Omental fat pad (tissue), 4 donors: ENCODE results near the gene LPIN3. TPM values are rescaled to one million over a fixed set of nuclear protein-coding genes. Genes with fewer than 3 reads are reported as not detected.
A peak's percentile ranks its signal among the peaks of the same experiment; 100 is the strongest.

Experiments used
- ATAC-seq: fragments of 150-250 bp; one replicate; pipeline ENCODE4 v1.9.1; 2016; ENCODE audit warnings: mild to moderate bottlenecking, moderate library complexity; ENCODE audit not compliant: low FRiP score
- DNase-seq: peaks from one replicate; pipeline ENCODE4 v3.0.0-alpha.2; 2019; ENCODE audit warnings: low spot score
- total RNA-seq, 4 donors: library from RNA; depleted of rRNA; stranded (reverse); fragments of >200 nt; gene quantifications; one replicate each; pipeline ENCODE4 v1.1.0, GENCODE V29; 2016
- TF ChIP-seq, protein P1 (sequence below), 3 donors: fragments of 450-650 bp; IDR thresholded peaks; one replicate each; pipeline ENCODE4 v1.5.1; 2016 to 2017; ENCODE audit warnings: antibody characterized with exemption in 3 of 3, mild to moderate bottlenecking in 3 of 3, moderate library complexity in 2 of 3

The LPIN3 gene
- total RNA-seq, 4 donors from 2014 or later = 17.2 to 51.2 (median 34.2) TPM

DNA sequence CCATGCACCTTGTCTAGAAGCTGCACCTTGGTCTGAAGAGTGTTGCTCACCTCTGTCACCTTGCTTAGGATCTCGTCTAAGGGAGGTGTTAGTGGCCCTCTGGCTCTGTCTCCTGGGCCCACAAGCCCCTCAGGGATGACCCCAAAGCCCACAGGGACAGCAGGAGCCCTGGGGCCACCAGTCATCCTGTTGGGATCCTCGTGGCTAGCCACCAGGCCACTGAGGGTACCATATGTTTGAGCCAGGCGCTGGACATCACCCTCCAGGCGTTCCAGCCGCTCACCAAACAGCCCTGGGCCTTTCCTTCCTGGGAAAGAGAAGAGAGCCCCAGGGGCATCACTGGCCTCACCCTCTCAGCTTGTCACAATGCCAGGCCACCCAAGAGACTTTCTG lies 22.1 kb downstream of the LPIN3 start:
- no peak for ATAC-seq
- no peak for DNase-seq
- TF ChIP-seq, protein P1, sequence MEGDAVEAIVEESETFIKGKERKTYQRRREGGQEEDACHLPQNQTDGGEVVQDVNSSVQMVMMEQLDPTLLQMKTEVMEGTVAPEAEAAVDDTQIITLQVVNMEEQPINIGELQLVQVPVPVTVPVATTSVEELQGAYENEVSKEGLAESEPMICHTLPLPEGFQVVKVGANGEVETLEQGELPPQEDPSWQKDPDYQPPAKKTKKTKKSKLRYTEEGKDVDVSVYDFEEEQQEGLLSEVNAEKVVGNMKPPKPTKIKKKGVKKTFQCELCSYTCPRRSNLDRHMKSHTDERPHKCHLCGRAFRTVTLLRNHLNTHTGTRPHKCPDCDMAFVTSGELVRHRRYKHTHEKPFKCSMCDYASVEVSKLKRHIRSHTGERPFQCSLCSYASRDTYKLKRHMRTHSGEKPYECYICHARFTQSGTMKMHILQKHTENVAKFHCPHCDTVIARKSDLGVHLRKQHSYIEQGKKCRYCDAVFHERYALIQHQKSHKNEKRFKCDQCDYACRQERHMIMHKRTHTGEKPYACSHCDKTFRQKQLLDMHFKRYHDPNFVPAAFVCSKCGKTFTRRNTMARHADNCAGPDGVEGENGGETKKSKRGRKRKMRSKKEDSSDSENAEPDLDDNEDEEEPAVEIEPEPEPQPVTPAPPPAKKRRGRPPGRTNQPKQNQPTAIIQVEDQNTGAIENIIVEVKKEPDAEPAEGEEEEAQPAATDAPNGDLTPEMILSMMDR (IDR thresholded peaks at IDR 0.05) = no peak

DNA sequence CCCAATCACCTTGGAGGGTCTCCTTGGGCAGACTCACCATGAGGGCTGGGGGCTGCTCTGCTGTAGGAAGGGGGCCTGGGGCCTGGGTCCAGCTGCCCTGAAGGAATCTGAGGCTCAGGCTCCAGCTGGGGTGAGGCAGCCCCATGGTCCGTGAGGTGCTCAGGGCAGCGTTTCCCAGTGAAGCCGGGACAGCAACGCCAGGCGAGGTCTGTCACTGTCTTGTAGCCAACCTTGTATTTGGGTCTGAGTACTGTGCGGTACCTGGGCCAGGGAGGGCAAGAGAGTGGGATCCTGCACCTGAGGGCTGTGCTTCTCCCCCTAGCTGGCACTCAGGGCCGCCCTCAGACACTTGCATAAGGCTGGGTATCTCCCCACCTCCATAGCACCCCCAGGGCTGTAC lies 23.0 kb downstream of the LPIN3 start:
- DNase-seq (no peak), ATAC-seq (no peak)
- TF ChIP-seq, protein P1 (IDR thresholded peaks at IDR 0.05) = no peak

DNA sequence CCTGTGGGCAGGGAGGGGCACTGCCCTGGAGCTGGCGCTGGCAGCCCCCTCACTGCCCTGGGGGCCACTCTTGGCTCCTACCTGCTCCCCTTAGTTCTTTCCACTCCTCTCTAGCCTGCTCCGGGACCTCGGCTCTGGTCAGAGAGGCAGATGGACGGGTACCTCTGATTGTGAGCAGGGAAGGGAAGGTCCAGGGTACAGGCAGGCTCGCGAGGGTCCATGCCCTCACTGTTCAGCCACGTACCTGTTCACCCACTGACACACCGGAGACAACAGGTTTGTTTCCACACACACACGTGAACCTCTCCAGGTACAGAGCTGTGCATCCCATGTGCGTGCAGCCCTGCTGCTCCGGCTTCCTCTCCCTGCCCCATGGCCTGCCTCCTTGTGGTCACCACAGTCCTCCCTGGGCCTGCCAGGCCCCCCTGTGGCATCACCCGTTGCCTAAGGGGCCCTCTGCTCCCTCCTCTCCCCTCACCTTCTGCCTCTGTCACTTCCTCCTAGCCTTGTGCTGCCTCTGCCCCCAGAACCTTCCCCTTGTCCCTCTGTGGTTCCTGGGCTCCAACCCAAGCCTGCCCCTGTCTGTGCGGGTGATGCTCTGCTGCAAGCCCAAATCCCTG lies 23.7 kb downstream of the LPIN3 start:
- TF ChIP-seq, protein P1 (IDR thresholded peaks at IDR 0.05) = no peak
- ATAC-seq = no peak
- DNase-seq = no peak

DNA sequence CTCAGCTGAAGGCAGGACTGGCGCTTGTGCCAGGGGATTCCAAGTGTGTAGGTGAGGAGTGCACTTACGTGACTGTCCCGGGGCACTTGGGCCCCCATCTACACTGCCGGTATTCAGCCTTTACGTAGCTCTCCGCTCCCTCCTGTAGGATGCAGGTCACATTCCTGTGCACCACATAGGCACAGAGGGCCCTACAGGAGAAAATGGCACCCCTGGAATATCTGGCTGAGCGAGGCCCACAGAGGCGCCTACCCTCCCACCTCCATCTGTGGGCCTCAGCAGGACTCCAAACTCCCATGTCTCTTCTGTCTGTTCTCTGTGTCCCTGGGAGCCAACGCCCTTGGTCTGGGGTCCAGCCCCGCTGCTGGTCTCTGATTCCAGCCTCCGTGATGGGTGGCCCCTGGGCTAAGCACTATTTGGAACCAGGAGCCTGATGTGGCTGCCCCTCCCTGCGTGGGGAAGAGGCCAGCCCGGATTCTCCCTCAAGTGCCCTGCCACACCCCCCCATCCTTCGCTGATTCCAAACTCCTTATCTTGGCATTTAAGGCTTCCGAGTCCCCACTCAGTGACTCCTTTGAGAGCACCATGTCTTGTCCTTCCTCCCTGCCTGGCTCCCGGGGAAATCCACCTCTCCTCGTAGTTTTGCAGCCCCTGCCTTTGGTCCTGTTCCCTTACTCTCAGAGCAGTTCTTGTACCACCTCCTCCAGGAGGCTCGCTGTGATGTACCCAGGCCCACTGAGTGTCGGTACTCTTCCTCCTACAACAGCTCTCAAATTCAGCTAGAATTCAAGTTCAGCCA lies 24.5 kb downstream of the LPIN3 start:
- TF ChIP-seq, protein P1 (IDR thresholded peaks at IDR 0.05) = no peak
- no peak for ATAC-seq
- no peak for DNase-seq

DNA sequence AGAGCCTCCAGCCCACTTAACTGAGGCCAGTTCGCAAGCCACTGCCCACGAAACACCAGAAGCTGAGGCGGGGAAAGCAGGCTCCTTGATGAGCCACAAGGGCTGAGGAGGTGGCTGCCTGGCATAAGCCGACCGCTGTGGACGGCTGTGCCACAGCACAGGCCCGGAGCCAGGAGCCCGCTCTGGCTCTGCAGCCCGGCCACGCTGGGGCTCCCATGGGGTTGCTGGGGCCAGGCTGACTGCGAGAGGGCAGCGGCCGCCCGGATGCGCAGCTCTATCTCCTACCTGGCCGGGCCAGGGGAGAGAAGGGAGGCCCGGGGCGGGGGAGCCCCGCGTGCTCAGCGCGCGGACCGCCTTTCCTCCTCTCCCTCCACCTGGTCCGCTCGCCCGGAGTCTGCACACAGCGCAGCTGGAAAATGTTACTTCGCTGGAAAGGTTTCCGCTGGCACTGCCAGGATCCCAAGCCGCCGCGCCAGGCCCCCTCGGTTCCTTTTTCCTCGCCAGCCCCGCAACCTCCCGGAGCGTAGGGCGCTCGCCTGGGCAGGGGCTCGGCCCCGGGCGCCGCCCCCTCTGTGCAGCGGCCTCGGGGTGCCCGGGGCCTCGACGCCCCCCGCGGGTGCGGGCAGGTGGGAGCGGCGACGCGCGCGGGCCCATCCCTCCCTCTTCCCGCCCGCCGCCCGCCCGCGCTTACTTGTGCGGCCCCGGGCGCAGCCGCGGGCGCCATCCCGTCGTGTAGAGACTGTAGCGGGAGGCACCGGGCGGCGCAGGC lies 25.3 kb downstream of the LPIN3 start:
- TF ChIP-seq, protein P1 (IDR thresholded peaks at IDR 0.05) = no peak
- DNase-seq (no peak), ATAC-seq (peak; percentile 46)

DNA sequence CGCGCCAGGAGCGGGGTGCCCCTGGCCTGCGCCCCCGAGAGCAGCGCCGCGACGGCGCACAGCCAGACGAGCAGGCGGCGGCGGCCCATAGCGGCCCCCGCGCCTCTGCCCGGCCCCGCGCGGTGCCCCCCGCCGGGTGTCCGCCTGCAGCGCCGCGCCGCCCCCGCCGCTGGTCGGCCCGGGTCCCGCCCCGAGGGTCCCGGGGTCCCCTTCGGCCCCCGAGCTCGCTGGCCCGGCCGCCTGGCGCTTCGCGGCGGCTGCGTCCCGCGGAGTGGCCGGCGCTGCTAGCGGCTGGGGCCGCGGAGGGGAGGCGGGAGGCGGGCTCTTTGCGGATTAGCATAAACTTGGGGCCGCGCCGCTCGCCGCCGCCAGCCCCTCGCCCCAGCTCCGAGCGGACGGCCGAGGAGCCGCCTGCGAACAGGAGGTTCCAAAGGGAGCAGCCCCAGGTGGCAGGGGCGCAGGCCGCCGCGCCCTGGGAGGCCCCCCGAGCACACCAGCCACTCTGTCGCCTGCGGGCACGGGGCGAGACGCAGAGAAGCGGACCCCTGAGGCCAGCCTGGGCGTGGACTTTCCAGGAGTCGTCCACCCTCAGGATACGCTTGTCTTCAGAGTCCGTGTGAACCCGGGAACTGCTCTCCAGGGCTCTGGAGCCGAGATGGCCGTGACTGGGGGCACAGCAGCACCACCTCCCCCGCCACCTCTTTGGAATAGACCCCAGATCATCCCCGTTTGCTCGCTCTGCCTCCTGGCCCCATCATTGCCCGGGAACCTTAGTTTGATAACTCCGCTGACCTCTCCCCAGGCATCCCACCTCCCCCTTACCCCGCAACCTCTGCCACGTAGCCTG lies 26.1 kb downstream of the LPIN3 start, which contains the start of gene EMILIN3:
Gene EMILIN3 (minus strand): TSS at position 273 of the 847 bp plus-strand sequence. CDS start 184 bp downstream, at position 89.
- TF ChIP-seq, protein P1 (IDR thresholded peaks at IDR 0.05) = no peak
- DNase-seq (no peak), ATAC-seq (no peak)
